CD4-positive, alpha-beta T cell (primary cell): ENCODE data around the gene CCL13. TPM values are rescaled to one million over a fixed set of nuclear protein-coding genes. Genes with fewer than 3 reads are reported as not detected.

Source experiments
- ATAC-seq: fragments of 200-7000 bp; cut with Tn5 transposase; one replicate; pipeline ENCODE4 v1.10.0; 2022; ENCODE audit warnings: mild to moderate bottlenecking; ENCODE audit not compliant: poor library complexity
- CTCF ChIA-PET: fragments of 350-600 bp; sonication (Branson Sonifier 250); formaldehyde crosslinking; loops from one replicate; lab custom pipeline; 2021; ENCODE audit warnings: antibody characterized with exemption, inconsistent platforms; lab: Charles Lee
- POLR2A ChIA-PET: fragments of 350-600 bp; sonication (Branson Sonifier 250); formaldehyde crosslinking; loops from one replicate; lab custom pipeline; 2021; ENCODE audit warnings: antibody characterized with exemption, inconsistent platforms; lab: Charles Lee
- DNase-seq, 14 experiments: peaks; one replicate each; pipeline ENCODE4 v3.0.0-alpha.2; 2013 to 2020; ENCODE audit warnings: mixed read lengths in 2 of 14
- H3K27ac ChIP-seq, 2 donors: one replicate each; pipeline versions ENCODE4 v1.5.1 to v1.7.0; 2013; ENCODE audit warnings: low read length in 2 of 2, low read depth in 1 of 2, mild to moderate bottlenecking in 1 of 2
- H3K27me3 ChIP-seq, 2 experiments: 1 replicate in 1 of 2; 2 replicates in 1 of 2; pipeline versions ENCODE4 v1.6.1 to v1.7.0; 2013; ENCODE audit warnings: low read length in 2 of 2, control low read depth in 1 of 2, mild to moderate bottlenecking in 1 of 2, moderate library complexity in 1 of 2; ENCODE audit not compliant: insufficient read depth in 2 of 2, control insufficient read depth in 1 of 2
- H3K36me3 ChIP-seq: one replicate; pipeline ENCODE4 v1.6.1; 2013; ENCODE audit warnings: low read length, control low read depth; ENCODE audit not compliant: insufficient read depth
- H3K4me1 ChIP-seq: one replicate; pipeline ENCODE4 v1.6.1; 2013; ENCODE audit warnings: low read length, control low read depth; ENCODE audit not compliant: insufficient read depth
- H3K4me3 ChIP-seq: one replicate; pipeline ENCODE4 v1.5.1; 2013; ENCODE audit warnings: mild to moderate bottlenecking, low read length, moderate library complexity
- H3K9me3 ChIP-seq, 2 experiments: 1 replicate in 1 of 2; 2 replicates in 1 of 2; pipeline versions ENCODE4 v1.6.1 to v1.7.0; 2013; ENCODE audit warnings: low read length in 2 of 2, mild to moderate bottlenecking in 2 of 2, control low read depth in 1 of 2, moderate library complexity in 1 of 2; ENCODE audit not compliant: control insufficient read depth in 1 of 2, insufficient read depth in 1 of 2
- H3K27ac Mint-ChIP-seq: one replicate; pipeline ENCODE4 v1.8.0; 2020; ENCODE audit warnings: mixed read lengths
- H3K27me3 Mint-ChIP-seq: one replicate; pipeline ENCODE4 v1.8.0; 2021; ENCODE audit warnings: mixed read lengths
- H3K36me3 Mint-ChIP-seq: one replicate; pipeline ENCODE4 v1.8.0; 2021; ENCODE audit warnings: low read depth, mixed read lengths
- H3K4me1 Mint-ChIP-seq: one replicate; pipeline ENCODE4 v1.8.0; 2021; ENCODE audit warnings: low read depth, mixed read lengths
- H3K4me3 Mint-ChIP-seq: one replicate; pipeline ENCODE4 v1.8.0; 2020; ENCODE audit warnings: mild to moderate bottlenecking, mixed read lengths
- H3K9me3 Mint-ChIP-seq: one replicate; pipeline ENCODE4 v1.8.0; 2020; ENCODE audit warnings: mixed read lengths
- intact Hi-C, 2 experiments: fragments of 100-400 bp; cut with DNase I in 1 of 2; cut with micrococcal nuclease in 1 of 2; formaldehyde crosslinking; loops; one replicate each; pipeline versions ENCODE4 v1.15.1 to v1.9.0; 2023 to 2025; cut with DNase I, micrococcal nuclease
- total RNA-seq, 174 experiments: library from RNA in 2 of 174; stranded (reverse) in 2 of 174; gene quantifications; one replicate each; pipeline ENCODE4 v1.2.3 and lab custom pipeline; 2021 to 2026
- TF ChIP-seq, protein P1 (sequence below): fragments of 200-600 bp; IDR thresholded peaks from one replicate; pipeline ENCODE4 v1.8.0; 2022; ENCODE audit warnings: antibody characterized with exemption, mild to moderate bottlenecking

Gene CCL13
- total RNA-seq, 2 experiments from 2014 or later: not detected

DNA sequence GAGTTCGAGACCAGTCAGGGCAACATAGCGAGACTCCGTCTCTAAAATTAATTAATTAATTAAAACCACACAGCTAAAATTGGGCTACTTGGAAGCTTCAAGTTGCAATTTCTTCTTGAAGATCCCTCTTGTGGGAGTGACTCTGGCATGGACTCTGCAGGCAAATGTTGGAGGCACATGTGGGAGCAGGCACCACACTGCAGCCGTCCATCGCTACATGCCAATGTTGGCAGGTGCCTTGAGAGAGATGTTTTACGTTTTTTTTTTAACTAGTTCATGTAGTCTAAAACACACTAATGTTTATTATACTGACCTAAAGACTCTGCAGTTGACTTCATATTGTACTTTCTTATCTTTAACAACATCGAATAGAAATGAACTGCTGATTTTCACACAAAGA is 45.0 kb upstream of the CCL13 start:
- Histone ChIP-seq H3K9me3 (no peaks in the 10 kb centered on the region), H3K27me3 (peaks cover 5 to 12% of the 10 kb centered on the region in 2 experiments), H3K27ac (no peak overlapping the region), H3K4me3 (no peak overlapping the region), H3K4me1 (no peaks in the 10 kb centered on the region), H3K36me3 (no peaks in the 10 kb centered on the region)
- Mint-ChIP-seq H3K9me3 (no peaks in the 10 kb centered on the region), H3K4me1 (no peaks in the 10 kb centered on the region), H3K27ac (no peak overlapping the region), H3K36me3 (no peaks in the 10 kb centered on the region), H3K27me3 (peaks cover 35% of the 10 kb centered on the region), H3K4me3 (no peak overlapping the region)
- no peak for DNase-seq
- intact Hi-C loops: no loop called here
- TF ChIP-seq, protein P1, sequence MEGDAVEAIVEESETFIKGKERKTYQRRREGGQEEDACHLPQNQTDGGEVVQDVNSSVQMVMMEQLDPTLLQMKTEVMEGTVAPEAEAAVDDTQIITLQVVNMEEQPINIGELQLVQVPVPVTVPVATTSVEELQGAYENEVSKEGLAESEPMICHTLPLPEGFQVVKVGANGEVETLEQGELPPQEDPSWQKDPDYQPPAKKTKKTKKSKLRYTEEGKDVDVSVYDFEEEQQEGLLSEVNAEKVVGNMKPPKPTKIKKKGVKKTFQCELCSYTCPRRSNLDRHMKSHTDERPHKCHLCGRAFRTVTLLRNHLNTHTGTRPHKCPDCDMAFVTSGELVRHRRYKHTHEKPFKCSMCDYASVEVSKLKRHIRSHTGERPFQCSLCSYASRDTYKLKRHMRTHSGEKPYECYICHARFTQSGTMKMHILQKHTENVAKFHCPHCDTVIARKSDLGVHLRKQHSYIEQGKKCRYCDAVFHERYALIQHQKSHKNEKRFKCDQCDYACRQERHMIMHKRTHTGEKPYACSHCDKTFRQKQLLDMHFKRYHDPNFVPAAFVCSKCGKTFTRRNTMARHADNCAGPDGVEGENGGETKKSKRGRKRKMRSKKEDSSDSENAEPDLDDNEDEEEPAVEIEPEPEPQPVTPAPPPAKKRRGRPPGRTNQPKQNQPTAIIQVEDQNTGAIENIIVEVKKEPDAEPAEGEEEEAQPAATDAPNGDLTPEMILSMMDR: no peak
- ATAC-seq: no peak
- ChIA-PET POLR2A (no interaction called here), CTCF (interaction anchor here (1.7 kb wide), 1 partner anchor 11 kb away, joined by 3 read pairs; no protein-coding TSS in a partner anchor)

- no peaks in the 10 kb centered on the region for H3K9me3 Mint-ChIP-seq
- H3K27ac Mint-ChIP-seq: no peak overlapping the region
- H3K4me1 Mint-ChIP-seq: no peaks in the 10 kb centered on the region
- no peaks in the 10 kb centered on the region for H3K36me3 ChIP-seq
- intact Hi-C loops: no loop called here
- no peaks in the 10 kb centered on the region for H3K9me3 ChIP-seq
- ChIA-PET POLR2A (no interaction called here), CTCF (no interaction called here)
- no peak overlapping the region for H3K4me3 ChIP-seq
- no peaks in the 10 kb centered on the region for H3K4me1 ChIP-seq
- H3K27ac ChIP-seq: no peak overlapping the region
- H3K36me3 Mint-ChIP-seq: no peaks in the 10 kb centered on the region
- no peak for ATAC-seq
- peaks cover 5 to 12% of the 10 kb centered on the region in 2 experiments for H3K27me3 ChIP-seq
- TF ChIP-seq, protein P1: no peak
- peaks cover 40% of the 10 kb centered on the region for H3K27me3 Mint-ChIP-seq
- DNase-seq: no peak
- no peak overlapping the region for H3K4me3 Mint-ChIP-seq
Measured at GRCh38 chr17:34312080-34312479, 44.2 kb upstream of the CCL13 start.

- Mint-ChIP-seq H3K9me3 (no peaks in the 10 kb centered on the region), H3K27ac (no peak overlapping the region), H3K4me3 (no peak overlapping the region), H3K4me1 (no peaks in the 10 kb centered on the region), H3K27me3 (peaks cover 35% of the 10 kb centered on the region), H3K36me3 (no peaks in the 10 kb centered on the region)
- ChIA-PET CTCF (no interaction called here), POLR2A (no interaction called here)
- Histone ChIP-seq H3K27me3 (peaks cover 5 to 7% of the 10 kb centered on the region in 2 experiments), H3K4me3 (no peak overlapping the region), H3K36me3 (no peaks in the 10 kb centered on the region), H3K9me3 (no peaks in the 10 kb centered on the region), H3K4me1 (no peaks in the 10 kb centered on the region), H3K27ac (no peak overlapping the region)
- TF ChIP-seq, protein P1: no peak
- DNase-seq (no peak), ATAC-seq (no peak)
- intact Hi-C loops: no loop called here
Measured at GRCh38 chr17:34313164-34313563, 43.1 kb upstream of the CCL13 start.
